Stimulated activated CD8-positive, alpha-beta memory T cell treated with anti-CD3 and anti-CD28 coated beads, Interleukin-4, amount 100 ng/mL, for 48 hours (primary cell): ENCODE results near the gene HECA.
"Not testable (repeated sequence)": the region's sequence is repeated elsewhere in the genome, so short reads cannot be mapped to it uniquely, and the experiment has no call there.

Experiments used
- DNase-seq: peaks from one replicate; pipeline ENCODE4 v3.0.0-alpha.2; 2020

The HECA gene

DNA sequence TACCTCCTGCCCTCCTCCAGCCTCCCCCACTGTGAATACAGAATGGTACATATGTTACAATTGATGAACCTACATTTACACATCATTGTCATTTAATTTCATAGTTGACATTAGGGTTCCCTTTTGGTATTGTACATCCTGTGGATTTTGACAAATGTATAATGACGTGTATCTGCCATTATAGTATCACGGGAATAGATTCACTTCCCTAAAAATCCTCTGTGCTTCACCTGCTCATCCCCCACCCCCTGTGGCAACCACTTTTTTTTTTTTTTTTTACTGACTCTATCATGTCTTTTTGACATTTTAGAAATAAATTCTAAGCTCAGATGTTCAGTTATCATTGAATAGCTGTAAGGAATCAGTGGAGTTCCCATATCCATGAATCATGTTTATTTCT is 30.4 kb downstream of the HECA start:
- no peak for DNase-seq

DNA sequence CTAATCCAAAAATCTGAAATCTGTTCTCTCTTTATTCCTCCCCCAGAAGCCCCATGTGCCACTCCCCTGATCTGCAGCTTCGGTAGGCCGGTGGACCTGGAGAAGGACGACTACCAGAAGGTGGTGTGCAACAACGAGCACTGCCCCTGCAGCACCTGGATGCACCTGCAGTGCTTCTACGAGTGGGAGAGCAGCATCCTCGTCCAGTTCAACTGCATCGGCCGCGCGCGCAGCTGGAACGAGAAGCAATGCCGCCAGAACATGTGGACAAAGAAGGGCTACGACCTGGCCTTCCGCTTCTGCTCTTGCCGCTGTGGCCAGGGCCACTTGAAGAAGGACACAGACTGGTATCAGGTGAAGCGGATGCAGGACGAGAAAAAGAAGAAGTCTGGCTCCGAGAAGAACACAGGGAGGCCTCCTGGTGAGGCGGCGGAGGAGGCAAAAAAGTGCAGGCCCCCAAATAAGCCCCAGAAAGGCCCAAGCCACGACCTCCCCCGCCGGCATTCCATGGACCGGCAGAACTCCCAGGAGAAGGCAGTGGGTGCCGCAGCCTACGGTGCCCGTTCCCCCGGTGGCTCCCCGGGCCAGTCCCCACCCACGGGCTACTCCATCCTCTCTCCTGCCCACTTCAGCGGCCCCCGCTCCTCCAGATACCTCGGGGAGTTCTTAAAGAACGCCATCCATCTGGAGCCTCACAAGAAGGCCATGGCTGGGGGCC is 31.5 kb downstream of the HECA start:
- DNase-seq, result no peak

DNA sequence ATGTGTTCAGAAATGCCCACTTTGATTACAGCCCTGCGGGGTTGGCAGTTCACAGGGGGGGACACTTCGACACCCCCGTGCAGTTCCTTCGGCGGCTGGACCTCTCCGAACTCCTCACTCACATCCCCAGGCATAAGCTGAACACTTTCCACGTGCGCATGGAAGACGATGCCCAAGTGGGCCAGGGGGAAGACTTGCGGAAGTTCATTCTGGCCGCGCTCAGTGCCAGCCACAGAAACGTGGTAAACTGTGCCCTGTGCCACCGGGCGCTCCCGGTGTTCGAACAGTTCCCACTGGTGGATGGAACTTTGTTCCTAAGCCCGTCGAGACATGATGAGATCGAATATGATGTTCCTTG is 32.1 kb downstream of the HECA start:
- no peak for DNase-seq

DNA sequence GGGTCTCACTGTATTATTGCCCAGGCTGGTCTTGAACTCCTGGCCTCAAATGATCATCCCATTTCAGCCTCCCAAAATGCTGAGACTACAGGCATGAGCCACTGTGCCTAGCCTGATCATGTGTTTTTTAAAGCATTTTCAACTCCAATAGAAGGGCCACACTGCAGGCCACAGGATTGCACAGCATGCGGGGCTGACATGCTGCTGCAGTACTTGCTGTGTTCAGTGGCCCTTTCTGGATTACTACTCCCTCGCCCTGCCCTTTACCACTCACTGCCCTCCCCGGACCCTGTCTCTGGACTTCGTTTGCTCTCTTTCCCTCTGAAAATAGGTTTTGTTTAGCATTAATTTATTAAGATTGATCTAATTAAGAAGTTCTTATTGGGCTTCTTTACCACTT is 37.3 kb downstream of the HECA start:
- DNase-seq, result no peak

DNA sequence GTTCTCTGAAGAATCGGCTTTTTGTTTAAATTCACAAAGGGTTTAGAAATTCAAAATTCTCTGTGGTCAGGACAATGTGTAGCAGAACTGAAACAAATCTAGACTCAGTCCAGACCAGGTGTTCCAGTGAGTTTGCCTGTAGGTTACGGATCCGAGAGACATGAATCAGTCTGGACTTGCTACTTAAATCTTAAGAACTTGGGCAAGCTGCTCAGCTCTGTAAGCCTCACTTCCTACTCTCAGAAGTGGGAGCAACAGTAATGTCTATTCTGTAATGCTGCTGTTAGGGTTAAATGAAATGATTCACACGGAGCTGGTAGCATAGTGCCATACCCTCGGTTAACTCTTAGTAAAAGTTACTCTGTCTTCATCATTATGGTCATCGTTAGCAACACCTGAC is 37.7 kb downstream of the HECA start:
- no peak for DNase-seq

DNA sequence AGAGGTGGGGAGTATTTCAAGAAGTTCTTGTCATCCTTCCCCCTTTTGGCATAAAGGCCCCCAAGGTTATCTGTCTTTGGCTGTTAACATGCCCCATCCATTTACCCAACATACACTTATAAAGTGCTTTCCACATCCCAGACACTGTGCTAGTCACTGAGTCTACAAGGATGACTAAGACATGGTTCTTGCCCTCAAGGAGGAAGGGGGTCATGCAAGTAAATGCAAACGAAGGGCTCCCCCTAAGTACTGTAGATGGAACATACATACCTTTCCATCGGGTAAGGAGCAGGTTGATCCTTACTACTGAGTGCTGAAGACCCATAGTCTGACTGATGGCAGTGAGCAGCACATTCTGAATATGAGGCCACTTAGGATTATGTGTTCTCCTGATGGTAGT is 38.3 kb downstream of the HECA start:
- DNase-seq, result no peak

DNA sequence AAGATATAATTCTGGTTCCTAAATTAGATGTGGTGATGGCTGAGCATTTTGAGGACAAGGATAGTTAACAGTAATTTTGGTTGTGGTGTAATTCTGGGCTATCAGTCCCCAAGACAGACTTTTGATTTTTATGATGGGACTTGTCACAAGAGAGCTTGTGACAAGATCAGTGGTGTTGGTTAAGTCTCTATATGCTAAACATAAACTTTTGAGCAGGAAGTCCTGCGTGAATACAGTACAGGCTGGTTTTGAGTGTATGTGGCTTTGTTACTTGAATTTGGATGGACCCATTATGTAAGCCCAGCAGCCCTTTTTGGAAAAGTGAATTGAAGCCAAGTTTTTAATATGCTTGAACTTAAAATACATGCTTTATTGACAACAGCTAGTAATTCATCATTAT is 38.9 kb downstream of the HECA start:
- DNase-seq, result no peak

DNA sequence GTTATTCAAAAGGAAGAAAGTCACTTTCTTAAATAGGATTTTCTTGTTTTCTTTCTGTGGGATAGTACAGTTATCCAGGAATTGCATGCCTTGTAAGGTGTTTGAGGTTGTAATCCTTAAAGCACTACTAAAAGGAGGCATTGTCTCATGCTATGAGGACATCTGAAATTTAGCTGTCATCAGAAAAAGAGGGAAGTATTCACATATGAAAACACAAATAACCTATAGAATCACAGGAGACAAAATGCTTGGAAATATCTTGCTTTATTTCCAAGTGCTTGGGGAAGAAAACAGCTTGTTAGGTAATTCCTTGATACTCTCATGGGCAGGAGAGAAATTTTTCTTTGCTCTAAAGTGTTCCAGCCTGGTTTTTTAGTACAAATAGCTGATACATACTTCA is 40.1 kb downstream of the HECA start:
- DNase-seq, result no peak

DNA sequence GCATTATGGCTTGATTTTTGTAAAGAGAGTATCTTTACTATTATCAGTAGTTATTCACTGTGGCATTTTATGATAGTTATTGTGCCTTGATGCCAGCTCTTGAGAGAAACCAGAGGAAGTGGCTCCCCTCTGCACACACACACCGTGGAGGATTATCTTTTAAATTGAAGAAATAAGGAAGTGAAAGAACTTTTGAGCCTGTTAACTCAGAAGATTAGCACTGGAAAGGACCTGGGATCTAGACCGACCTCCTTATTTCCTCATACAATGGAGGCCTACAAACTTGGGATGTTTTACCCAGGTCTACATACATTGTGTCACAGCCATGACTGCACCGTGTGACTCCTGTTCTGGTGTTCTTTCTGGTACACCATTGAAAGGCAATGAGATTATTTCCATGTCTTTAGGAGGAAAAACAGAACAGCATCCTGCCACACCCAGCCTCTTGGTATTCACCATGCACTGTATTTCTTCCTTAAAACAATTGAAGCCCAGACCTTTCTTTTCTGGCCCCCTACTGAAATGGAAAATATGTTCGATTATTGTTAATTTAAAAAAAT is 40.6 kb downstream of the HECA start:
- no peak for DNase-seq

DNA sequence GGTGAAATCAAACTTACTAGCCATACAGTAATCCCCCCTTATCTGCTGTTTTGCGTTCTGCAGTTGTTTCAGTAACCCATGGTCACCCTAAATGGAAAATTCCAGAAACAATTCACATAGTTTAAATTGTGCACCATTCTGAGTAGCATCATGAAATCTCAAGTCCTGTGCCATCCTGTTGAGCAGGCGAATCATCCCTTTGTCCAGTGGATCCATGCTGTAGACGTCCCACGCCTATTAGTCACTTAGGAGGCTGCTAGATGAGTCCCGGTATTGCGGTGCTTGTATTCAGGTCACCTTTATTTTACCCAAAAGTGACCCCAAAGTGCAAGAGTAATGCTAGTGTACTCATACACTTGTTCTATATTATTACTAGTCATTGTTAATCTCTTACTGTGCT is 46.4 kb downstream of the HECA start:
- no peak for DNase-seq

DNA sequence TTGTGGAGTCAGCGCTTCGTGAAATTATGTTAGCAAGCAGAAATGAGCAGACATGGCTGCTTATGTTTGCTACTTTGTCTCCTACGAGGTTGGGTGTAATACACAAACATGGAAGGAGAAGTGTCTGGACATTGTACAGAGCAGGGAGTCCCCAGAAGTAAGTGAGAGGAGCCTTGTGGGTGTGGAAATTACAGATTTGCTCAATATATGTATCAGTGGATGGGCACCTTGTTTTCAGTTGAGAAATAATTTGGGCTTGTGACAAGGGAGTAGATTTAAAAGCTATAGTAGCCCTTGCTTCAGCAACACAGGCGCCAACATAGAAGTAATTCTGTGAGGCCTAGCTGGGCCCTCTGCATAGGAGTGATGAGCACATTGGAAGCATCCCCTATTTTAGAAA is 49.2 kb downstream of the HECA start:
- DNase-seq, result no peak

DNA sequence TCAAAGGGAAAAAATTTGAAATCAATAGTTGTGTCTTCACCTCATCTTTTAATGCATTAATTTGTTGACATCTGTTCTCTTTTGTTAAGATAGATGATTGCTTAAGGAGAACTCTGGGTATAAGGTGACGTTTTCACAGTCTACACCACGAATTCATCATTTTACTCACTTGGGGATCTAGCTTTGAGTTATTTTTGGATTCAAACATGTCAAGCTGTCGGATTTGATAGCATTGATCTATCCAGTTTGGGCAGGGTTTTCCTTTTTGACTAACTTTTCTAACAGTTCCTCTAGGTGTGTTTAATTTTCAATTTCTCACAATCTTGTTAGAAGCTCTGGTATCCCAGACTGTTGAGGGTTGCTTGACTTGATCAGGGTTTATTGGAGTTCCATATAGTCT is 49.6 kb downstream of the HECA start:
- no peak for DNase-seq

DNA sequence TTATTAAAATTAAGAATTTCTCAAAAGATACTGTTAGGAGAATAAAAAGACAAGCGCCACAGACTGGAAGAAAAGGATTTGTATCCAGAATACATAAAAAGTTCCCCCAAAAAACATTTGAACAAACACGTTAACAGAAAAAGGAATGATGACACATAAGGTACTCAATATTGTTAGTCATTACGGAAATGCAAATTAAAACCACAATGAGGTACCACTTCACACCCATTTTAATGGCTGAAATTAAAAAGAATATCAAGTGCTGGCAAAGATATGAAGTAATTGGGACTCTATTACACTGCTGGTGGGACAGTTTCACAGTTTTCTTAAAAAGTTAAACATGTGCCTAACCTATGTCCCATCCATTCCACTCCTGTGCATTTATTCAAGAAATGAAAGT is 51.4 kb downstream of the HECA start:
- no peak for DNase-seq

DNA sequence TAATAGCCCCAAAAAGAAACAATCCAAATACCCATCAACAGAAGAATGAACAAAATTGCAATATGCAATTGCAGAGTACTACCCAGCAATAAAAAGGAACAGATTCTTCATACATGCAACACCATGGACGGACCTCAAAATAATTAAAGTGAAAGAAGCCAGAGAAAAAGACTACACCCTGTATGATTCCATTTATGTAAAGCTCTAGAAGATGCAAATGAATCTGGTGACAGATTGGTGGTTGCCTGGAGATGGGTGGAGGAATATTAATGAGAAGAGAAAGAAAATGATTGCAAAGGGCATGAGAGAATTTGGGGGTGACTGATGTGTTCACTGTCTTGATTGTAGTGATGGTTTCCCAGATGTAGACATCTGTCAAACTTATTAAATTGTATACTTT is 51.8 kb downstream of the HECA start:
- DNase-seq, result no peak

DNA sequence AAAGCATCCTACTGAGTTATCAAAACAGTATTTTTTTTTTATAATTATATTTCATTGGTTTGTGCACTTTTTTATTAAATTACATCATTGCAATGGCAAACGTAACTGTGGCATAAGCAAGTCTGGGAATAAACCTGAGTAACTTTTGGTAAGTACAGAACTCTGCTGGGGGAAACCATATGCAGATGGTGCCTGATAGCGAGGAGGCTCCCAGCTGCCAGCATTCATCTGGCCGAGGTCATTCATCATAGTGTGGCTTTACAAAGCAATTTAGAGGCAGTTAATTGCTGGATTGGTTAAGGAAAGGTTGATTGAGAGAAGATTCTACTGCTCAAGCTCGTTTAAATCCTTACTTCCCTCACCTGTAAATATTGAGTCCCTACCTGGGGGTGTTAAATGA is 52.6 kb downstream of the HECA start:
- no peak for DNase-seq

DNA sequence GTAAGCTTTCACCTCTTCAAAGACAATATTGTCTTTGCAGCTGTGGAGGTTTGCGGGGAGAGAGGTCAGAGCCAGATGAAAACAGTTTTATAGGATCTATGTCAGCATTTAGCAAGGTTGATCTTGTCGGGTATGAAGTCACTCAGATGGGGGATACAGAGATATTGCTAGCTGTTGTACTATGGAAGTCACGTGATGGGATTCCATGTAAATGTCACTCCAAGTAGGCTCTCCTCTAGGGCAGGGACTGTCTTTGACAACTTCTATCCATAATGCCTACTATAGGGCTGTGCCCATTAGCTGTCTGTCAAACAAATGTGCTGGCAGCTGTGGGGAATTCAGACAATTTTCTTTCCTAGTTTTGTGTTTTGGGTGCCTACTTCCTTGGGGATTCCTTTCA is 54.8 kb downstream of the HECA start:
- no peak for DNase-seq

DNA sequence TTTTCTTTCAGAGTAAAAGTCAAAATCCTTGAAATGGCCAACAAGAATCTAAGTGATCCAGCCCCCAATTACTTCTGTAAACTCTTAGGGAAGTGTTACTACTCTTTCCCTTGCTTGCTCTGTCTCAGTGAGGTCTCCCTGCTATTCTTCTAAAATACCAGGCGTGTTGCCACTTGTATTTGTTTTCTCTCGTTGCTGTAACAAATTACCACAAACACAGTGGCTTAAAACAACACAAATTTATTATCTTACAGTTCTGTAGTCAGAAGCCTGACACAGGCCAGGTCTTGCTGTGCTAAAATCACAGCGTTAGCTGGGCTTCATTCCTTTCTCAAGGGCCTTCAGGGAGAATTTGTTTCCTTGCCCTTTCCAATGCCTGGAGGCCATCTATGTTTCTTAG is 59.9 kb downstream of the HECA start:
- DNase-seq, result no peak

DNA sequence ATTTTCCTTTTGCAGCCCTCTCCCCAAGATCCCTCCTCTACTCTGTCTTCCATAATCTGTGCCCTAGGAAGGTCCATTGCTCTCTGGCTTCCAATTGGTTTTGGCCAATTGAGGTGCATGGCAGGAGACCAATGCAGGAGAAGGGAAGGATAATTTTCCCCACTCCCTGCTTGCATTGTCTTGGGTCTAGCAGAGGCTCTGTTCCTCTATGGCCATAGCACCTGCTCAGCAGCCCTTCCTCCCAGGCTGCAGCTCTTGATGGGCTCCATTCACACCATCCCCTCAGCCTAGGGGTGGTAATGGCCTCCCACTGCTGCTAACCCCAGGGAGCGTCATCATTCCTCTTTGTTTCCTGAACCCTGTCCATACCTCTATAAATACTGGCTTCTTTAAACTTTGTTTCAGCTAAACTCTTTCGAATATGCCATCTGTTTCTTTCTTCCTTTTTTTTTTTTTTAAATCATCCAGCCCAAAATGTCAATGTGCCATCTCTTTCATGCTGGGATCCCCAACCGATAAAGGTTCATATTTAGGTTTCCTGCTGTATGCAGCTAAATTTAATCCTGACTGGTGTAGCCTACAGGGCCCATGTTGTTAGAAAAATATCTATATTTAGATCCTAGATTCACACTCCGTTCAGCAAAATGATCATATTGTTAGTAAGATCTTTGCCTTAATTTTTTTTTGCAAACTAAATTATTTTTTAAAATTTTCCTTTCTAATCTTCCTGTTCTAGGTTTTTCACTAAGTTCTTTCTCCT is 63.8 kb downstream of the HECA start:
- DNase-seq, result no peak

DNA sequence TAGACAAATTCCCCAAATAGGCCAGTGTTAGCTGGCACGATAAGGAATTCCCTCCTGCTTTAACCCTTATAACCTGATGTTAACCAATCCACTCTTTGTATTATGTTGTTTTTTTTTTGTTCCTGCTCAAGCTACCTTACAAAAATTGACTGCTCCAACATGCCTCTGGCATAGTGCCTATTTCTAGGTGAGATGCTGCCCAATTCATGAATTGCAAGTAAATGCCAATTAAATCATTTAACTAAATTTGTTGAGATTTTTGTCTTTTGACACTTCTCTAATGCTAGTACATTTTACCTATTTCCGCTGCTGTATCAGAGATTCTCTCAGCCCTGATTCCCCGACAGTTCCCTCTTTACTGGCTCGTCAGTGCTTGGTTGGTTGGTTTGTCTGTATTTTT is 66.5 kb downstream of the HECA start:
- DNase-seq, result no peak

DNA sequence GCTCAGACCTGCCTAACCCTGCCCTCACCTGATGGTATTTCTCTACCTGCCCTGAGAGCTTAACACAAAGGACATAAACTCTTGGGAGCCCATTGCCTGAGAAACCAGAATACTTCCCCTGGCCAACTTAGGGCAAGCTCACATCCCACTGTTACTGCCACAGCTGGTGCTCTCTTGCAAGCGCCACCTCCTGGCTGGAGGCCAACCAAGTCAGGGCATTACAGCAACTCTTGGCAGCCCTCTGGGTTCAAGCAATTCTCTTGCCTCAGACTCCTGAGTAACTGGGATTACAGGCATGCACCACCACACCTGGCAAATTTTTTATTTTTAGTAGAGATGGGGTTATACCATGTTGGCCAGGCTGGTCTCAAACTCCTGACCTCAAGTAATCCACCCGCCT is 70.1 kb downstream of the HECA start:
- no peak for DNase-seq

DNA sequence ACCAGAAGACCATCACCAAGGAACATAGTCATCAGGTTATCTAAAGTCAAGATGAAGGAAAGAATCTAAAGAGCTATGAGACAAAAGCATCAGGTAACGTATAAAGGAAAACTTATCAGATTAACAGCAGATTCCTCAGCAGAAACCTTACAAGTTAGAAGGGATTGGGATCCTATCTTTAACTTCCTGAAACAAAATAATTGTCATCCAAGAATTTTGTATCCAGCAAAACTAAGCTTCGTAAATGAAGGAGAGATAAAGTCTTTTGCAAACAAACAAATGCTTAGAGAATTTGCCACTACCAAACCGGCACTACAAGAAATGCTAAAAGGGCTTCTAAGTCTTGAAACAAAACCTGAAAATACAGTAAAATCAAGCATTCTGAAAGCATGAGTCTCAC is 71.0 kb downstream of the HECA start:
- DNase-seq, result no peak

DNA sequence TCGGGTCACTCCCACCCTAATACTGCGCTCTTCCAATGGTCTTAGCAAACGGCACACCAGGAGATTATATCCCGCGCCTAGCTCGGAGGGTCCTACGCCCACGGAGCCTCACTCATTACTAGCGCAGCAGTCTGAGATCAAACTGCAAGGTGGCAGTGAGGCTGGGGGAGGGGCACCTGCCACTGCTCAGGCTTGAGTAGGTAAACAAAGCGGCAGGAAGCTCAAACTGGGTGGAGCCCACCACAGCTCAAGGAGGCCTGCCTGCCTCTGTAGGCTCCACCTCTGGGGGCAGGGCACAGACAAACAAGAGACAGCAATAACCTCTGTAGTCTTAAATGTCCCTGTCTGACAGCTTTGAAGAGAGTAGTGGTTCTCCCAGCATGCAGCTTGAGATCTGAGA is 75.9 kb downstream of the HECA start:
- not testable (repeated sequence) for DNase-seq

DNA sequence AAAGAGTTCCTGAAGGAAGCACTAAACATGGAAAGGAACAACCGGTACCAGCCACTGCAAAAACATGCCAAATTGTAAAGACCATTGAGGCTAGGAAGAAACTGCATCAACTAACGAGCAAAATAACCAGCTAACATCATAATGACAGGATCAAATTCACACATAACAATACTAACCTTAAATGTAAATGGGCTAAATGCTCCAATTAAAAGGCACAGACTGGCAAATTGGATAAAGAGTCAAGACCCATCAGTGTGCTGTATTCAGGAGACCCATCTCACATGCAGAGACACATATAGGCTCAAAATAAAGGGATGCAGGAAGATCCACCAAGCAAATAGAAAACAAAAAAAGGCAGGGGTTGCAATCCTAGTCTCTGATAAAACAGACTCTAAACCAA is 77.6 kb downstream of the HECA start:
- not testable (repeated sequence) for DNase-seq

DNA sequence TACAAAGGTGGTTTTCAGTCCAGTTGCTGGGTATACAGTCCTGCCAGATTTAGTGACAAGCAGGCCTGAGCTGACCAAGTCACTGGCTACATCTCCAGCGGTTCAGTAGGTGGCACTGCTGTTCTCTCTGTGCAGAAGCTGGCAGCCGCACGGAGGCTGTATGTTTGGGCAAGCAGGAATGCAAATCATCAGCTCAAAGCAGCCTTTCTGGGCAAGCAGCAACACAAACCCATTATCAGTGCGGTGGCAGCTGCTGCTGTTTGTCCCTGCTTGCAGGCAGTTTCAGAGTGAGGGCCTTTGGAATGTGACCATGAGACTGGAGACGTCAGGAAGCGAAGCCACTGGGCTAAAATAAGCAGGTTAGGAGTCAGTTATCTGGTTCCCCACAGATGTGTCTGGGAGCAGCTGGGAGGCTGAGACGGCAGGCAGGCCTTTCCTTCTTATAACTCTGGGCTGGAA is 84.4 kb downstream of the HECA start:
- DNase-seq, result peak; percentile 73

DNA sequence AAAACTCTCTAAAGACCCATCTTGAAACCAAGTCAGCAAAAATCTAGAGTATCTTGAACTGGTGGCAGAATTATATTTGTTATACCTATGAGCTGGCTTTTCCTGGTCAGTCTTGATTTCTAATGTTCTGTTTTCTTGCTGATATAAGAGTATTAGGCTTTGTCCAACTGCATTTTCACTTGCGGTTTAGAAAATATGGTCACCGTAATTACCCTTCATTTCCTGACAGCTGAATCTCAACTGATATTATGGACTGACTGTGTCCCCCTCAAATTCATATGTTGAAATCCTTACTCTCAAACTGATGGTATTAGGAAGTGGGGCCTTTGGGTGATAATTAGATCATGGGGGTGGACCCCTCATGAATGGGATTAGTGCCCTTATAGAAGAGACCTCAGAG is 84.9 kb downstream of the HECA start:
- no peak for DNase-seq
